GM15510 (cell line): ENCODE data around the gene HDAC7.

Source experiments
- POLR2A ChIP-seq: IDR thresholded peaks from 3 replicates; pipeline ENCODE4 v1.6.1; 2011; ENCODE audit warnings: borderline replicate concordance; ENCODE audit not compliant: insufficient read length; ENCODE audit errors: extremely low read depth

HDAC7 gene

GRCh38 chr12:47813511-47814196, 6.0 kb downstream of the HDAC7 start:
- TF ChIP-seq POLR2A: no peak

- peak; percentile 49 for TF ChIP-seq POLR2A
Observed at GRCh38 chr12:47812797-47813510, 6.7 kb downstream of the HDAC7 start.

- no peak for TF ChIP-seq POLR2A
Observed at GRCh38 chr12:47811581-47812484, 7.9 kb downstream of the HDAC7 start.

GRCh38 chr12:47811072-47811396, 8.7 kb downstream of the HDAC7 start:
- TF ChIP-seq POLR2A: no peak

GRCh38 chr12:47808574-47809365, 10.9 kb downstream of the HDAC7 start:
- no peak for TF ChIP-seq POLR2A

- TF ChIP-seq POLR2A: peak; percentile 6
Observed at GRCh38 chr12:47808050-47808449, 11.7 kb downstream of the HDAC7 start.

- TF ChIP-seq POLR2A: no peak
Observed at GRCh38 chr12:47807338-47807737, 12.4 kb downstream of the HDAC7 start.

GRCh38 chr12:47805417-47805816, 14.3 kb downstream of the HDAC7 start:
- no peak for TF ChIP-seq POLR2A

- TF ChIP-seq POLR2A: no peak
Observed at GRCh38 chr12:47804171-47804570, 15.5 kb downstream of the HDAC7 start.

- TF ChIP-seq POLR2A: no peak
Observed at GRCh38 chr12:47803191-47803875, 16.4 kb downstream of the HDAC7 start.

- TF ChIP-seq POLR2A: no peak
Observed at GRCh38 chr12:47802312-47802711, 17.4 kb downstream of the HDAC7 start.

- TF ChIP-seq POLR2A: no peak
Observed at GRCh38 chr12:47801904-47802246, 17.8 kb downstream of the HDAC7 start.

- TF ChIP-seq POLR2A: no peak
Observed at GRCh38 chr12:47801170-47801903, 18.4 kb downstream of the HDAC7 start.
